DMS114 treated with DMSO at 0.1 percent for 48 hours (cell line): ENCODE data around the gene CAMKK2.
"Not testable (repeated sequence)": the region's sequence is repeated elsewhere in the genome, so short reads cannot be mapped to it uniquely, and the experiment has no call there.

Experiments
- DNase-seq: peaks from one replicate; lab custom pipeline; 2025; ENCODE audit not compliant: unreplicated experiment; lab: John Stamatoyannopoulos, UW

The CAMKK2 gene

DNA sequence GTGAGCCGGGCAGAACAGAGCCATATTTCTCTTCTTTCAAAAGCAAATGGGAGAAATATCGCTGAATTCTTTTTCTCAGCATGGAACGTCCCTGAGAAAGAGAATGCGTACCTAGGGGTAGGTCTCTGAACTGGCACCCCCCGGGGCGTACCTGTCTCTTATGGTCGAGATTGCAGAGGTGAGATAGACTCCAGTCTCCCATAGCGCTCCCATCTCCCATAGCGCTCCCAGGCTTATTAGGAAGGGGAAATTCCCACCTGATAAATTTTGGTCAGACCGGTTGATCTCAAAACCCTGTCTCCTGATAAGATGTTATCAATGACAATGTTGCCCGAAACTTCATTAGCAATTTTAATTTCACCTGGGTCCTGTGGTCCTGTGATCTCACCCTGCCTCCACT is 16.0 kb downstream of the CAMKK2 start:
- not testable (repeated sequence) for DNase-seq

DNA sequence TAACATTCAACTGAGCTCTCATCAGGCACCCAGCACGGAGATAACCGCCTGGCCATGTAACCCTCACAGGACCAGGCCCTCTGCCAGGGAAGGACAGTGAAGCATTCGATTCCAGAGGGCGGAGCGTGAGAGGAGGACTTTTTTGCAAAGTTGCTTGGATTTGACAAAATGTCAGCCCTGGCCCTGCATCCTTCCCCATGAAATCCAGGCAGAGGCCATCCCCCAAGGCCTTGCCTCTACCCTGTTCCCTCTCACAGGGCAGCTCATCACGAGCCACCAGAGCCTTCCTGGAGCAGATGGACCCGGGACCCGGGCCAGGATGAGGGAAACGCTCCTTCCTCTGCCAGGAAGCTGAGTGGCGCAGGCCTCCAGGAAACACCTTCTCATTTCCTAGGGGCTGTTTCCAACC is 17.0 kb downstream of the CAMKK2 start:
- DNase-seq = no peak

GRCh38 chr12:121279071-121279375 is 17.5 kb downstream of the CAMKK2 start:
- no peak for DNase-seq

GRCh38 chr12:121278169-121279070 is 18.1 kb downstream of the CAMKK2 start:
- no peak for DNase-seq

DNA sequence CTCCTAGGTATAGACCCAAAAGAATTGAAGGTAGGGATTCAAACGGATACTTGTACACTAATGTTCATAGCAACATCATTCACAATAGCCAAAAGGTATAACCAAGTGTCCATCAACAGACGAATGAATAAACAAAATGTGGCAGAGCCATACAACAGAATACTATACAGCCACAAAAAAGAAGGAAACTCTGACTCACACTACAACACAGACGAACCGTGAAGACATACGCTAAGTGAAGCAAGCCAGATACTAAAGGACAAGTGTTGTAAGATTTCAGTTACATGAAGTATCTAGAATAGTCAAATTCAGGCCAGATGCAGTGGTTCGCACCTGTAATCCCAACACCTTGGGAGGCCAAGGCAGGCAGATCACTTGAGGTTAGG is 19.1 kb downstream of the CAMKK2 start:
- no peak for DNase-seq

GRCh38 chr12:121274036-121274763 is 22.3 kb downstream of the CAMKK2 start:
- DNase-seq = no peak

DNA sequence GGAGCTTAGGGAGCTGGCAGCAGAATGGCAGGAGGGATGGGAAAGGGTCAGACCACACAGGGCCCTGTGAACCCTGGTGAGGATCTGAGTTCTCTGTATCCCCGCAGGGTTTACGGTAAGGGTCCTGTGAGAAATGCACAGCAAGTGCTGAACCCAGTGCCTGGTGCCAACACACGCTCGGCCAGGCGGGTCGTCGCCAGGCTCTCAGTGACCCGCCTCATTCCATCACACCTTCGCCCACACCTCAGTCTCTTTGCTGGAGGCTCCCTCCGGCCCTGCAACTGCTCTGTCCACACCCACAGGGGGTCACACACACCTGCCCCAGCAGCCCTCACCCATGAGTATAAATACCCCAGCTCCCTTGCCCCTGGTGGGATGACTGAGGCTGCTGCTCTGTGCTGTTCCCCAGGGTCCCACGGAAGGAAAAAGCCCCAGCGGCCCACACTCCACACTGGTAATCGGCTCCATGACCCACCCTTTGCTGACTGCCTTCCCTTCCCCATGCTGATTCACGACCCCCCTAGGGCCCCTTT is 23.1 kb downstream of the CAMKK2 start:
- DNase-seq = no peak

- no peak for DNase-seq
Measured at GRCh38 chr12:121267822-121268221, 28.7 kb downstream of the CAMKK2 start.

- DNase-seq = no peak
Measured at GRCh38 chr12:121264951-121265515, 31.5 kb downstream of the CAMKK2 start.

- no peak for DNase-seq
Measured at GRCh38 chr12:121264135-121264534, 32.4 kb downstream of the CAMKK2 start.

- DNase-seq = no peak
Measured at GRCh38 chr12:121263206-121263935, 33.1 kb downstream of the CAMKK2 start.

DNA sequence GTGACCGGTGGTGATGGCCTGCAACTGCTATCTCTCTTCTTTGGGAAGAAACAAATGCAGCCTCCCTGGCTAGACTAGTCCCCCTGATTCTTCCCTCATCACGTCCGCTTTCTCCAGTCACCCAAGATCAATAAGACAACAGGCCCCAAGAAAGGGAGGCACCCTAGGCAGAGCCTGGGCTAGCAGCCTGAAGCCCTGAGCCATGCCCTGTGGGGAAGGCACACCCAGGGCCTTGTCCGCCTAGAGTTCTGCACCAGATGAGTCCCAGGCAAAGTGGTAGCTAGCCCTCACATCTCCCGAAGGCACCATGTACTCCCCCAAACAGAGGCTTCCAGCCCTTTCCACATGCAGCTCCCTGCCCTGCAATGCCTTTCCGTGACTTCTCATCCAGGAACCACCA is 35.1 kb downstream of the CAMKK2 start:
- no peak for DNase-seq

DNA sequence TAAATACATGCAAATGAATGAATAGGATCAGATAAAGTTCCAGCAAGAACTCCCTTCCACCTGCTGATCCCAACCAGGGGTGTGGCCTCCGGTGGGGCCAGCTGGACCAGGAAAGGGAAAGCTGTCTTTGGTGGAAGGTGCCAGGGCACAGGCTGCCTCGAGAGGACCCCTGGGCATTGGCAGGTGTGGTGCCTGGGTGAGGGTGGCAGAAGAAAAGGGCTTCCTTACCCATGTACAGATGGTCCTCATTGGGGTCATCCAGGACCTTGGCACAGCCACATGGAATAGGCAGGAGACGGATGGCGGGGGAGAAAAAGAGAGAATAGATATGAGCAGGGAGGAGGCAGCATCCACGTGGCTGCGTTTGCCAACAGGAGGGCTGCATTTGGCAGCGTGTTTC is 36.4 kb downstream of the CAMKK2 start:
- no peak for DNase-seq

DNA sequence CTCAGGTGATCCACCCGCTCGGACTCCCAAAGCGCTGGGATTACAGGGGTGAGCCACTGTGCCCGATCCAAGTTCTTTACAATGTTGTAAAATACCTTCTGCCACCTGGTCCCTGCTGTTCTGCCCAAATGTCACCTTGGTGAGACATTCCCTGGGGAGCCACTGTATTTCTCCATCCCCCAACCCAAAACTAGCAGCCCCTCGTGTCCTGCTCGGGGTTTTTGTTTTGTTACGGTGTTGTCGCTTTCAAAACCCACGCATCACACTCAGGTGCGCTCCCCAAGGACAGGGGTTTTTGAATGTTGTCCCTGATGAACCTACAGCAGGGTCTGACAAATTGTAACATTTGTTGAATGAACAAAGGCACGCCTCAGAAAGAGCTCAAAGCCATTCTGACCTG is 37.4 kb downstream of the CAMKK2 start:
- DNase-seq = no peak

GRCh38 chr12:121257704-121258449 is 38.6 kb downstream of the CAMKK2 start:
- DNase-seq = not testable (repeated sequence)

DNA sequence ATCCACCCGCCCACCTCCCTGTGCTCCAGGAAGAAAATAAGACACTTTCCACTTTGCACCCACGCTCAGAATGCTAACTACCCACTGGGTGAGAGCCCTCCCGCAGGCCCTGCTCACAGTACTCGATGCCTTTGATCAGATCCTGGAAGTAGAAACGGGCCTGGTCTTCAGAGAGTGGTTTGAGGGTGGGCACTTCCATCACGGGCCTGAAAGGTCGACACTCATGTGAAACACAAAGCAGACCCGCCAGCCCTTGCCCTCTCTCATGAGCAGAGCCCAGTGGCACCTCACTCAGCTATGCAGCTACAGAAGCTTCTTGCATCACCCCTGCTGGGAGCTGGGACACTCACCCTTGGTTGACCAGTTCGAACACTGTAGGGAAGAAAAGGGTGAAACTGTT is 41.1 kb downstream of the CAMKK2 start:
- DNase-seq = no peak

- no peak for DNase-seq
Measured at GRCh38 chr12:121253638-121254335, 42.7 kb downstream of the CAMKK2 start.

DNA sequence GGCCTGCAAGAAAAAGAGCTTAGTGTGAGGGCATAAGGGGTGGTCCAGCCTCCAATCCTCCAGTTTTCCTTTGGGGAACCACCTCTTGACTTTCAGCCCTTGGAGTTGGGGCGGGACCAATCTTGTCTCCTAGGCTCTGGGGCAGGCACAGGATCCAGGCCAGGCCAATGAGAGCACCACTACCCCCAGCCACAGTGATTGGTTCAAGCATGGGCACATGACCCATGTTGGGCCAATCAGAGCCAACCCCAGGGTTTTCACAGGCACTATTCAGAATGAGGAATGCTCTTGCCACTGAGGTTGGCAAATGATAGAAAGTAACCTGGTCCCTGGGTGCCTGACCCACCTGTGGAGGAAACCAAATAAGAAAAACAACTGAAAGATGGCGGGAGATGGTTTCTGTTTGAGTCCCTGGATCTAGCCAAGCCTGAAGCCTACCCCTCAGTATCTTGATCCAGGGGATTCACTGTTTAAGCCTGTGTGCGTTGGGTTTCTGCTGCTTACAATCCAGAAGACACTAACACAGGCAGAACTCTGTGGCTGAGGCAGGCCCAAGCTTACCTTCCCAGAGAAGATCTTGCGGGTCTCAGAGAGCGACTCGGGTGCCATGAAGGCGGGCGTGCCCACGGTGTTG is 43.7 kb downstream of the CAMKK2 start:
- no peak for DNase-seq

DNA sequence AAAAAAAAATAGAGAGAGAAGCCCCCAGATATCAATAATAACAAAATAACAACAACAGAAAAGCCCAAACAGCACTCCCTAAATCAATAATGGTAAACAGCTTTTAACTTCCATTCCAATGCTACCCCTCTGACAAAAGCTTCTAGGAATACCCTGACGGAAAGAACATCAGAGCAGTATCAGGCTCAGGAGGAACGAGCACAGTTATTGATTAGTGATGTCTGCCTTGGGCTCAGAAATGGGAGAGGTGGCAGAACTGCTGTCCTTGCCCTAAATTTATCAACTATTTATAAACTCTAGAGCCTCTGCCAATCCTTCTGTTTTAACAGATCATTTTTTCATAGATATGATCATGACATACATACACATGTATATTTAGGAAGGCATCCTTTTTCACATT is 44.7 kb downstream of the CAMKK2 start:
- no peak for DNase-seq
